KOPT-K1 (cell line): ENCODE measurements around the gene MEIS1.

ENCODE experiments used
- H3K27ac ChIP-seq: fragments of 200-600 bp; sonication (generic); 2 replicates; pipeline ENCODE4 v1.5.1; 2016; ENCODE audit warnings: antibody characterized with exemption, mild to moderate bottlenecking, low read depth, low read length; ENCODE audit not compliant: poor library complexity, severe bottlenecking
- H3K36me3 ChIP-seq: fragments of 200-600 bp; sonication (generic); 2 replicates; pipeline ENCODE4 v1.5.1; 2017; ENCODE audit warnings: antibody characterized with exemption, mild to moderate bottlenecking, low read length, moderate library complexity; ENCODE audit not compliant: insufficient read depth
- H3K9me3 ChIP-seq: fragments of 200-600 bp; sonication (generic); 2 replicates; pipeline ENCODE4 v1.5.1; 2017; ENCODE audit warnings: antibody characterized with exemption, low read length, mild to moderate bottlenecking; ENCODE audit not compliant: insufficient read depth, poor library complexity, severe bottlenecking

MEIS1 gene

GRCh38 chr2:66575625-66576310 is 140.8 kb downstream of the MEIS1 start:
- Histone ChIP-seq H3K27ac (no peak overlapping the region), H3K36me3 (no peaks in the 10 kb centered on the region), H3K9me3 (peaks cover 9% of the 10 kb centered on the region)

GRCh38 chr2:66576311-66576560 is 141.3 kb downstream of the MEIS1 start:
- Histone ChIP-seq H3K9me3 (peaks cover 9% of the 10 kb centered on the region), H3K36me3 (no peaks in the 10 kb centered on the region), H3K27ac (no peak overlapping the region)

GRCh38 chr2:66576561-66577320 is 141.8 kb downstream of the MEIS1 start:
- peaks cover 14% of the 10 kb centered on the region for H3K9me3 ChIP-seq
- H3K27ac ChIP-seq: no peak overlapping the region
- H3K36me3 ChIP-seq: no peaks in the 10 kb centered on the region

- H3K9me3 ChIP-seq: peaks cover 15% of the 10 kb centered on the region
- no peak overlapping the region for H3K27ac ChIP-seq
Observed at GRCh38 chr2:66577321-66578053, 142.6 kb downstream of the MEIS1 start.

GRCh38 chr2:66578054-66578686 is 143.2 kb downstream of the MEIS1 start:
- Histone ChIP-seq H3K27ac (no peak overlapping the region), H3K9me3 (peaks cover 15% of the 10 kb centered on the region), H3K36me3 (no peaks in the 10 kb centered on the region)

More at GRCh38 chr2:66577321-66578053, 142.6 kb downstream of the MEIS1 start:
- no peaks in the 10 kb centered on the region for H3K36me3 ChIP-seq

GRCh38 chr2:66578687-66579106 is 143.8 kb downstream of the MEIS1 start:
- peaks cover 15% of the 10 kb centered on the region for H3K9me3 ChIP-seq
- H3K36me3 ChIP-seq: no peaks in the 10 kb centered on the region
- no peak overlapping the region for H3K27ac ChIP-seq

- no peaks in the 10 kb centered on the region for H3K36me3 ChIP-seq
- no peak overlapping the region for H3K27ac ChIP-seq
- H3K9me3 ChIP-seq: peaks cover 15% of the 10 kb centered on the region
Observed at GRCh38 chr2:66579186-66580126, 144.5 kb downstream of the MEIS1 start.

GRCh38 chr2:66580166-66581049 is 145.5 kb downstream of the MEIS1 start:
- Histone ChIP-seq H3K27ac (no peak overlapping the region), H3K36me3 (no peaks in the 10 kb centered on the region), H3K9me3 (peaks cover 15% of the 10 kb centered on the region)

GRCh38 chr2:66581339-66582103 is 146.6 kb downstream of the MEIS1 start:
- Histone ChIP-seq H3K27ac (no peak overlapping the region), H3K36me3 (no peaks in the 10 kb centered on the region), H3K9me3 (peaks cover 12% of the 10 kb centered on the region)

- Histone ChIP-seq H3K27ac (no peak overlapping the region), H3K9me3 (peaks cover 6% of the 10 kb centered on the region), H3K36me3 (no peaks in the 10 kb centered on the region)
Observed at GRCh38 chr2:66582104-66582986, 147.4 kb downstream of the MEIS1 start.

- H3K27ac ChIP-seq: no peak overlapping the region
Observed at GRCh38 chr2:66582987-66583880, 148.3 kb downstream of the MEIS1 start.

More at GRCh38 chr2:66582987-66583880, 148.3 kb downstream of the MEIS1 start:
- peaks cover 6% of the 10 kb centered on the region for H3K9me3 ChIP-seq
- no peaks in the 10 kb centered on the region for H3K36me3 ChIP-seq
